ENCODE results near the gene COL4A3. TPM values are rescaled to one million over a fixed set of nuclear protein-coding genes. Genes with fewer than 3 reads are reported as not detected.

The COL4A3 gene
- total RNA-seq, 1 donor from 2014 or later = 4.4 TPM

DNA sequence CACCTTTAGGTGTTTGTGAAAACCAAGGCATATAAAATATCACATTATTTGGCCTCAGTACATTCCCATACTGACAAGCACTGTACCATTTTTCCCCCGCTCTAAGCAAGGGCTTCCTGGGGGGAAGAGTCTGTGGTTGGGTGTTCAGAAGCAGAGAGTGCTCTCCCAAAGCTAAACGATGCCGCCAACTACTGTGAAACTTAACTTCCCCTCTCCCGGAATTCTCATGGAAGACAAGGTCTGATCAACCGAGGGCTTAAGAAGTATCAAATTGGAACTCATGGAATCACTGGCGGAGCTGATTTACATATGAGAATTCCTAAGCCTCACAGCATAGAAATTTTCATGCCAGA, 160.2 kb downstream of the COL4A3 start:
- H3K36me3 ChIP-seq = peaks cover 9% of the 10 kb centered on the region
- H3K9me3 ChIP-seq (replicated peaks) = peaks cover 5% of the 10 kb centered on the region
- peak overlapping the region; percentile 89 for H3K4me3 ChIP-seq
- no peaks in the 10 kb centered on the region for H3K27me3 ChIP-seq (ENCODE audit: low read depth)
- no peak for DNase-seq
- H3K27ac ChIP-seq (replicated peaks) = peak overlapping the region; percentile 93
- intact Hi-C loops (cut with micrococcal nuclease) = no loop called here
- TF ChIP-seq, protein P1, sequence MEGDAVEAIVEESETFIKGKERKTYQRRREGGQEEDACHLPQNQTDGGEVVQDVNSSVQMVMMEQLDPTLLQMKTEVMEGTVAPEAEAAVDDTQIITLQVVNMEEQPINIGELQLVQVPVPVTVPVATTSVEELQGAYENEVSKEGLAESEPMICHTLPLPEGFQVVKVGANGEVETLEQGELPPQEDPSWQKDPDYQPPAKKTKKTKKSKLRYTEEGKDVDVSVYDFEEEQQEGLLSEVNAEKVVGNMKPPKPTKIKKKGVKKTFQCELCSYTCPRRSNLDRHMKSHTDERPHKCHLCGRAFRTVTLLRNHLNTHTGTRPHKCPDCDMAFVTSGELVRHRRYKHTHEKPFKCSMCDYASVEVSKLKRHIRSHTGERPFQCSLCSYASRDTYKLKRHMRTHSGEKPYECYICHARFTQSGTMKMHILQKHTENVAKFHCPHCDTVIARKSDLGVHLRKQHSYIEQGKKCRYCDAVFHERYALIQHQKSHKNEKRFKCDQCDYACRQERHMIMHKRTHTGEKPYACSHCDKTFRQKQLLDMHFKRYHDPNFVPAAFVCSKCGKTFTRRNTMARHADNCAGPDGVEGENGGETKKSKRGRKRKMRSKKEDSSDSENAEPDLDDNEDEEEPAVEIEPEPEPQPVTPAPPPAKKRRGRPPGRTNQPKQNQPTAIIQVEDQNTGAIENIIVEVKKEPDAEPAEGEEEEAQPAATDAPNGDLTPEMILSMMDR (IDR thresholded peaks at IDR 0.05; ENCODE audit: borderline replicate concordance) = no peak
- H3K4me1 ChIP-seq = peaks cover 35% of the 10 kb centered on the region

DNA sequence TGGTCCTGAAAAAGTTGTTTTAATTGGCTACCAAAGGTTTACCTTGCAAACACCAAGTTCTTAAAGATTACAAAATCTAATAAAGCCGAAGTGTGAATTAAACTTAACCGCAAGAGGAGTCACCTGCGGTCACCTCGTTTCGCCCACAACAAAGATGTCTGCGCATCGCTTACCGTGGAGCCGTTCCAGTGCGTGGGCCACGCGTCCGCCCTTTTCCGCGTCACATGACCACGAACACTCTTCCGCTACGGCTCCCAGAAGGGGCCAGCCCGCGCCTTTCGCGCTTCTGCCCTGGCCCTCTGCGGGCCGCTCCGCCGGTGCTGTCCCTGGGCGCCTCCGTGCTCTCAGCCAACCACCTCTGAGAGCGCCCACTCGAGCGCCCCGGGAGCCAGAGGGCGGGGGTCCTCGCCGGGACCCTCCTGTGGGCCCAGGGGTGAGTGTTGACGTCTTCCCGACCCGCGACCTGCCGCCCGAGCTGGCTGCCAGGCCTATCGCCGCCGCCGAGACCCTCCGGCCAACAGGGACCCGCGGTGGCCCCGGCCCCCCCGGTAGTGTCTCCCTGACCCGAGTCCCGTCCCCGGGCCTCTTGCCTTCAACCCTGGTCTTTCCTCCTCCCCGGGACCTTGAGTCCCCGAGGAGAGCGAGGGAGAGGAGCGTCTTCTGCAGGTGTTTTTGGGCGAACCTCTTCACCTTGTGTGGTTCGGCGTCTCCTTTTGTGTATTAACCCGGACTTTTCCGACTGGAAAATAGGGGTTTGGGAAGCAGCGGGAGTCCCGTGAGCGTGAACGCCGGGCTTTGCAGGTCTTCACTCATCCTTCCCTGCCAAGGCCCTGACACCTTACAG, 160.8 kb downstream of the COL4A3 start, which contains the start of gene MFF:
MFF (plus strand) TSS at position 257 of the 844 bp plus-strand sequence. CDS start 5,415 bp downstream, outside the sequence.
- Histone ChIP-seq H3K27ac (replicated peaks) (peak within 1 kb of the TSS; percentile 93), H3K4me3 (peak within 1 kb of the TSS; percentile 89), H3K4me1 (peaks cover 35% of the 10 kb centered on the region), H3K27me3 (ENCODE audit: low read depth) (no peaks in the 10 kb centered on the region), H3K36me3 (peaks cover 11% of the 10 kb centered on the region), H3K9me3 (replicated peaks) (peaks cover 5% of the 10 kb centered on the region)
- peak; percentile 93 for DNase-seq
- intact Hi-C loops (cut with micrococcal nuclease) = no loop called here
- TF ChIP-seq, protein P1 (IDR thresholded peaks at IDR 0.05; ENCODE audit: borderline replicate concordance) = peak; percentile 18

DNA sequence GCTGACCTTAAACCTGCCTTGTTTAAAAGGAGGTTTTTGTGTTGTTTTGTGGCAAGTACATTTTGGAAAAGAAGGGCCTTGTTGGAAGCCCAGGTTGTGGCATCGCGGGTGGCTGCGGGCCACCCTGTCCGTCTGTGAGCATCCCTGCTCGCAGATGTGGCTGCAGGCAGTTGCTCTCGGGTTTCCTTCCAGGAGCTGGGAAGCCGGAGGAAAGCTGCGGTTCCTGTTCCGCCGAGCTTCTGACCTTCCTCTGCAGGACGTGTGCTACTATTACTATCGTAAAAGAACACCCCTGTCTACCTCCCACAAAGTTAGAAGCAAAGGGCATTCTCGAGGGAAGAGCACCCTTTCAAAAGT, 161.4 kb downstream of the COL4A3 start:
- Histone ChIP-seq H3K27me3 (ENCODE audit: low read depth) (no peaks in the 10 kb centered on the region), H3K9me3 (replicated peaks) (peaks cover 5% of the 10 kb centered on the region), H3K36me3 (peaks cover 17% of the 10 kb centered on the region), H3K4me1 (peaks cover 35% of the 10 kb centered on the region), H3K27ac (replicated peaks) (peak overlapping the region; percentile 93), H3K4me3 (peak overlapping the region; percentile 89)
- peak; percentile 34 for DNase-seq
- TF ChIP-seq, protein P1 (IDR thresholded peaks at IDR 0.05; ENCODE audit: borderline replicate concordance) = no peak
- intact Hi-C loops (cut with micrococcal nuclease) = no loop called here

DNA sequence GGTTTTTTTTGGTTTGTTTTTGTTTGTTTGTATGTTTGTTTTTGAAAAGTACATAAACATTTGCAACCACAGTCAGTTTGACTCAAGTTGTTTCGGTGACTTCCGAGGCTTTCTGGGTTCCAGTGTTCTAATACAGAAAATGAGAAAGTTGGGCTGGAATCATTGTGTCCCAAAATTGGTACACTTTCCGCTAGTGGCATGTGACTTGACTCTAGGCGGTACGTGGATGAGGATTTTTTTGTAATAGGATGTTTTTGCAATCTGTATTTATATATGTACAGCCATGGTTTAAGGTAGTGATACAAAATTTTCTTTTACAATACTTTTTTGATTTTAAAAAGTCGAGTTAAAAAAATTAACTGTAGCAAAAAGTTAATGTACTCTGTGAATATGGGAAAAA, 162.4 kb downstream of the COL4A3 start:
- Histone ChIP-seq H3K36me3 (peaks cover 25% of the 10 kb centered on the region), H3K27ac (replicated peaks) (no peak overlapping the region), H3K4me1 (peaks cover 35% of the 10 kb centered on the region), H3K27me3 (ENCODE audit: low read depth) (no peaks in the 10 kb centered on the region), H3K9me3 (replicated peaks) (peaks cover 5% of the 10 kb centered on the region), H3K4me3 (peak overlapping the region; percentile 89)
- TF ChIP-seq, protein P1 (IDR thresholded peaks at IDR 0.05; ENCODE audit: borderline replicate concordance) = no peak
- no peak for DNase-seq
- intact Hi-C loops (cut with micrococcal nuclease) = no loop called here

DNA sequence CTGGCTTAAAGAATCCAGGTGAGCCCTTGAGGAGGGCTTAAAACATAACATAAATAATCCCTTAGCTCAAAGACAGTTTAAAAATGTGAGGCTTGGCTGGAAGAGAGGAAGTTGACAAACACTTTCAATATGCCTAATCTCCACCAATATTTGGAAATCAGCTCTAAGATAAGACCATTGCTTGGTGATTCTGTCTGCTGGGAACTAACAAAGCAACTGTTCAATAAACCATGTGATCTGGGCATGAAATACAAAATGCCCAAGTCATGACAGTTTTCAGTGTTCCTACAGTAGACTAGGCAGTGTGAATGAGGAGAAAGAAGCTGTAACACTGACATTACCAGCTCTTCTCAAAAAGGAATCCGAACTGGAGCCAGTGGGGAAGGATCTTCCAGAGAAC, 171.3 kb downstream of the COL4A3 start:
- Histone ChIP-seq H3K27ac (replicated peaks) (no peak overlapping the region), H3K36me3 (peaks cover 75% of the 10 kb centered on the region), H3K9me3 (replicated peaks) (no peaks in the 10 kb centered on the region), H3K27me3 (ENCODE audit: low read depth) (no peaks in the 10 kb centered on the region), H3K4me1 (no peaks in the 10 kb centered on the region), H3K4me3 (no peak overlapping the region)
- no peak for DNase-seq
- intact Hi-C loops (cut with micrococcal nuclease) = no loop called here
- TF ChIP-seq, protein P1 (IDR thresholded peaks at IDR 0.05; ENCODE audit: borderline replicate concordance) = no peak

Data from left ventricle myocardium inferior (tissue), 1 donor.